HepG2 (cell line): ENCODE data around the gene STK40. TPM values are rescaled to one million over a fixed set of nuclear protein-coding genes. Genes with fewer than 3 reads are reported as not detected.

Experiments used
- HDAC1 ChIP-seq: sonication (generic); formaldehyde crosslinking; IDR thresholded peaks from 2 replicates; pipeline ENCODE4 v1.5.1; 2020; ENCODE audit warnings: mild to moderate bottlenecking, missing genetic modification reagents
- IRF1 ChIP-seq: sonication (generic); formaldehyde crosslinking; IDR thresholded peaks from 2 replicates; pipeline ENCODE4 v1.4.0; 2020; ENCODE audit warnings: low read depth, mild to moderate bottlenecking, missing genetic modification reagents
- IRF2 ChIP-seq: IDR thresholded peaks from 2 replicates; pipeline ENCODE4 v1.6.1; 2018; ENCODE audit warnings: missing genetic modification reagents, missing compliant biosample characterization
- MXD4 ChIP-seq: IDR thresholded peaks from 2 replicates; pipeline ENCODE4 v1.6.1; 2016; ENCODE audit warnings: mild to moderate bottlenecking, missing biosample characterization, missing genetic modification reagents
- NKX3-1 ChIP-seq: sonication (generic); formaldehyde crosslinking; IDR thresholded peaks from 2 replicates; pipeline ENCODE4 v1.5.0; 2020; ENCODE audit warnings: missing genetic modification reagents
- SCMH1 ChIP-seq: sonication (generic); formaldehyde crosslinking; IDR thresholded peaks from 2 replicates; pipeline ENCODE4 v1.9.0; 2021; ENCODE audit warnings: missing genetic modification reagents, mild to moderate bottlenecking, borderline replicate concordance
- TFDP1 ChIP-seq: IDR thresholded peaks from 2 replicates; pipeline ENCODE4 v1.6.1; 2016; ENCODE audit warnings: missing compliant biosample characterization, missing genetic modification reagents, borderline replicate concordance
- ZBTB42 ChIP-seq: sonication (generic); formaldehyde crosslinking; IDR thresholded peaks from 2 replicates; pipeline ENCODE4 v1.5.0; 2020; ENCODE audit warnings: mild to moderate bottlenecking, missing genetic modification reagents
- ZKSCAN1 ChIP-seq: fragments of 150-350 bp; IDR thresholded peaks from 2 replicates; pipeline ENCODE4 v1.6.1; 2014; ENCODE audit warnings: low read length
- ZKSCAN5 ChIP-seq: sonication (generic); formaldehyde crosslinking; IDR thresholded peaks from 2 replicates; pipeline ENCODE4 v1.5.1; 2020; ENCODE audit warnings: mild to moderate bottlenecking, missing genetic modification reagents
- ZMYM3 ChIP-seq: sonication (generic); formaldehyde crosslinking; IDR thresholded peaks from 2 replicates; pipeline ENCODE4 v1.5.1; 2020; ENCODE audit warnings: mild to moderate bottlenecking, missing genetic modification reagents
- ZNF143 ChIP-seq: sonication (generic); formaldehyde crosslinking; IDR thresholded peaks from 2 replicates; pipeline ENCODE4 v1.4.0; 2020; ENCODE audit warnings: missing genetic modification reagents
- ZNF224 ChIP-seq: sonication (generic); formaldehyde crosslinking; IDR thresholded peaks from 2 replicates; pipeline ENCODE4 v1.5.0; 2020; ENCODE audit warnings: mild to moderate bottlenecking, missing genetic modification reagents
- ZNF382 ChIP-seq: sonication (generic); formaldehyde crosslinking; IDR thresholded peaks from 2 replicates; pipeline ENCODE4 v1.5.0; 2020; ENCODE audit warnings: missing genetic modification reagents, mild to moderate bottlenecking, borderline replicate concordance
- ZNF431 ChIP-seq: sonication (generic); formaldehyde crosslinking; IDR thresholded peaks from 2 replicates; pipeline ENCODE4 v1.9.0; 2022; ENCODE audit warnings: missing genetic modification reagents, low read depth, mild to moderate bottlenecking, borderline replicate concordance
- ZNF713 ChIP-seq: sonication (generic); formaldehyde crosslinking; IDR thresholded peaks from 2 replicates; pipeline ENCODE4 v1.4.0; 2020; ENCODE audit warnings: mild to moderate bottlenecking, missing genetic modification reagents
- ZNF737 ChIP-seq: sonication (generic); formaldehyde crosslinking; IDR thresholded peaks from 2 replicates; pipeline ENCODE4 v1.5.0; 2020; ENCODE audit warnings: missing genetic modification reagents, mild to moderate bottlenecking, borderline replicate concordance
- polyA plus RNA-seq, 8 experiments: library from polyadenylated mRNA; depleted of rRNA in 3 of 8; stranded (reverse) in 7 of 8; unstranded in 1 of 8; fragments of >200 nt; fragmentation: Illumina TruSeq in 4 of 8; extraction: Trizol in 4 of 8; gene quantifications; 2 replicates each; pipeline versions ENCODE4 v1.2.1 to v1.2.3, GENCODE V29; 2011 to 2016; ENCODE audit warnings: low read depth in 4 of 8, missing spikeins in 1 of 8, mixed read lengths in 1 of 8; ENCODE audit not compliant: insufficient read depth in 1 of 8
- total RNA-seq, 5 experiments: library from RNA; depleted of rRNA; stranded (reverse); fragments of >200 nt; fragmentation: Illumina TruSeq; extraction: Trizol; gene quantifications; 2 replicates each; pipeline ENCODE4 v1.2.3, GENCODE V29; 2016; ENCODE audit warnings: low read depth in 1 of 5
- TF ChIP-seq, protein P1 (sequence below): sonication (generic); formaldehyde crosslinking; IDR thresholded peaks from 2 replicates; pipeline ENCODE4 v1.5.1; 2020; ENCODE audit warnings: mild to moderate bottlenecking, missing genetic modification reagents
- TF ChIP-seq, protein P2 (sequence below): sonication (generic); formaldehyde crosslinking; IDR thresholded peaks from 2 replicates; pipeline ENCODE4 v1.5.1; 2020; ENCODE audit warnings: mild to moderate bottlenecking, missing genetic modification reagents, moderate library complexity
- TF ChIP-seq, protein P3 (sequence below): sonication (generic); formaldehyde crosslinking; IDR thresholded peaks from 2 replicates; pipeline ENCODE4 v1.4.0; 2020; ENCODE audit warnings: mild to moderate bottlenecking, missing genetic modification reagents

The STK40 gene
- total and polyA plus RNA-seq, 2 of the 13 experiments (the other 11 are each of a cell fraction or from before 2014, with no cell fraction given): 33.8 to 35.1 TPM

GRCh38 chr1:36397378-36398230 lies 11.9 kb upstream of the STK40 start, which contains the start of gene LSM10 (continued):
- TF ChIP-seq, protein P1, sequence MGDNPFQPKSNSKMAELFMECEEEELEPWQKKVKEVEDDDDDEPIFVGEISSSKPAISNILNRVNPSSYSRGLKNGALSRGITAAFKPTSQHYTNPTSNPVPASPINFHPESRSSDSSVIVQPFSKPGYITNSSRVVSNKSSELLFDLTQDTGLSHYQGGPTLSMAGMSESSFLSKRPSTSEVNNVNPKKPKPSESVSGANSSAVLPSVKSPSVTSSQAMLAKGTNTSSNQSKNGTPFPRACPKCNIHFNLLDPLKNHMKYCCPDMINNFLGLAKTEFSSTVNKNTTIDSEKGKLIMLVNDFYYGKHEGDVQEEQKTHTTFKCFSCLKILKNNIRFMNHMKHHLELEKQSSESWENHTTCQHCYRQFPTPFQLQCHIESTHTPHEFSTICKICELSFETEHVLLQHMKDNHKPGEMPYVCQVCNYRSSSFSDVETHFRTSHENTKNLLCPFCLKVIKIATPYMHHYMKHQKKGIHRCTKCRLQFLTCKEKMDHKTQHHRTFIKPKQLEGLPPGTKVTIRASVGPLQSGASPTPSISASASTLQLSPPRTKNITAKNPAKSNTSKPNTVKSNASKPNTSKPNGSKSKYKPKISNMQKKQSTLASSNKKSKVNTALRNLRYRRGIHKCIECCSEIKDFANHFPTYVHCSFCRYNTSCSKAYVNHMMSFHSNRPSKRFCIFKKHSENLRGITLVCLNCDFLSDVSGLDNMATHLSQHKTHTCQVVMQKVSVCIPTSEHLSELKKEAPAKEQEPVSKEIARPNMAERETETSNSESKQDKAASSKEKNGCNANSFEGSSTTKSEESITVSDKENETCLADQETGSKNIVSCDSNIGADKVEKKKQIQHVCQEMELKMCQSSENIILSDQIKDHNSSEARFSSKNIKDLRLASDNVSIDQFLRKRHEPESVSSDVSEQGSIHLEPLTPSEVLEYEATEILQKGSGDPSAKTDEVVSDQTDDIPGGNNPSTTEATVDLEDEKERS (CRISPR knock-in tag): 0 out of 2 replicates have a peak, but pooled peaks have one; percentile 45
- TF ChIP-seq SCMH1 (CRISPR knock-in tag) (no peak), IRF2 (peak; percentile 75; the same call in 1 of the 2 replicates), TFDP1 (no peak; the same call in 1 of the 2 replicates), ZMYM3 (CRISPR knock-in tag) (0 out of 2 replicates have a peak, but pooled peaks have one; percentile 9), ZKSCAN5 (CRISPR knock-in tag) (no peak), ZNF737 (CRISPR knock-in tag) (no peak), ZNF713 (CRISPR knock-in tag) (no peak), ZNF143 (CRISPR knock-in tag) (peak; percentile 96), MXD4 (CRISPR knock-in tag) (peak; percentile 90), ZNF224 (no peak), ZKSCAN1 (no peak), HDAC1 (peak; percentile 88), ZBTB42 (no peak), ZNF431 (peak; percentile 83; the same call in 1 of the 2 replicates), NKX3-1 (CRISPR knock-in tag) (no peak; the same call in none of the 2 replicates), IRF1 (CRISPR knock-in tag) (no peak), ZNF382 (CRISPR knock-in tag) (no peak)
- TF ChIP-seq, protein P2, sequence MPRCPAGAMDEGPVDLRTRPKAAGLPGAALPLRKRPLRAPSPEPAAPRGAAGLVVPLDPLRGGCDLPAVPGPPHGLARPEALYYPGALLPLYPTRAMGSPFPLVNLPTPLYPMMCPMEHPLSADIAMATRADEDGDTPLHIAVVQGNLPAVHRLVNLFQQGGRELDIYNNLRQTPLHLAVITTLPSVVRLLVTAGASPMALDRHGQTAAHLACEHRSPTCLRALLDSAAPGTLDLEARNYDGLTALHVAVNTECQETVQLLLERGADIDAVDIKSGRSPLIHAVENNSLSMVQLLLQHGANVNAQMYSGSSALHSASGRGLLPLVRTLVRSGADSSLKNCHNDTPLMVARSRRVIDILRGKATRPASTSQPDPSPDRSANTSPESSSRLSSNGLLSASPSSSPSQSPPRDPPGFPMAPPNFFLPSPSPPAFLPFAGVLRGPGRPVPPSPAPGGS: peak; percentile 74; the same call in 1 of the 2 replicates
- TF ChIP-seq, protein P3, sequence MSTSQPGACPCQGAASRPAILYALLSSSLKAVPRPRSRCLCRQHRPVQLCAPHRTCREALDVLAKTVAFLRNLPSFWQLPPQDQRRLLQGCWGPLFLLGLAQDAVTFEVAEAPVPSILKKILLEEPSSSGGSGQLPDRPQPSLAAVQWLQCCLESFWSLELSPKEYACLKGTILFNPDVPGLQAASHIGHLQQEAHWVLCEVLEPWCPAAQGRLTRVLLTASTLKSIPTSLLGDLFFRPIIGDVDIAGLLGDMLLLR (CRISPR knock-in tag): peak; percentile 52; the same call in 1 of the 2 replicates
